PC-9 (cell line): ENCODE measurements around the gene MAB21L1.

ENCODE experiments used
- CTCF ChIP-seq: fragments of 200-600 bp; sonication (generic); conservative IDR thresholded peaks from 2 replicates; pipeline ENCODE4 v1.6.1; 2017; ENCODE audit warnings: mixed run types, antibody characterized with exemption, mild to moderate bottlenecking, moderate library complexity
- EZH2 ChIP-seq: fragments of 200-600 bp; sonication (generic); IDR thresholded peaks from 2 replicates; pipeline ENCODE4 v1.8.0; 2017; ENCODE audit warnings: antibody characterized with exemption, low read depth

GRCh38 chr13:35472323-35472881 lies 4.1 kb downstream of the MAB21L1 start:
- TF ChIP-seq CTCF (no peak), EZH2 (no peak)
